VCaP (cell line): ENCODE results near the gene DCTN4.

Source experiments
- H3K27ac ChIP-seq: fragments of 450-650 bp; 2 replicates; pipeline ENCODE4 v1.5.1; 2017
- CTCF ChIP-seq: fragments of 450-650 bp; conservative IDR thresholded peaks from 2 replicates; pipeline ENCODE4 v1.5.1; 2017; ENCODE audit warnings: mild to moderate bottlenecking, moderate library complexity

The DCTN4 gene

DNA sequence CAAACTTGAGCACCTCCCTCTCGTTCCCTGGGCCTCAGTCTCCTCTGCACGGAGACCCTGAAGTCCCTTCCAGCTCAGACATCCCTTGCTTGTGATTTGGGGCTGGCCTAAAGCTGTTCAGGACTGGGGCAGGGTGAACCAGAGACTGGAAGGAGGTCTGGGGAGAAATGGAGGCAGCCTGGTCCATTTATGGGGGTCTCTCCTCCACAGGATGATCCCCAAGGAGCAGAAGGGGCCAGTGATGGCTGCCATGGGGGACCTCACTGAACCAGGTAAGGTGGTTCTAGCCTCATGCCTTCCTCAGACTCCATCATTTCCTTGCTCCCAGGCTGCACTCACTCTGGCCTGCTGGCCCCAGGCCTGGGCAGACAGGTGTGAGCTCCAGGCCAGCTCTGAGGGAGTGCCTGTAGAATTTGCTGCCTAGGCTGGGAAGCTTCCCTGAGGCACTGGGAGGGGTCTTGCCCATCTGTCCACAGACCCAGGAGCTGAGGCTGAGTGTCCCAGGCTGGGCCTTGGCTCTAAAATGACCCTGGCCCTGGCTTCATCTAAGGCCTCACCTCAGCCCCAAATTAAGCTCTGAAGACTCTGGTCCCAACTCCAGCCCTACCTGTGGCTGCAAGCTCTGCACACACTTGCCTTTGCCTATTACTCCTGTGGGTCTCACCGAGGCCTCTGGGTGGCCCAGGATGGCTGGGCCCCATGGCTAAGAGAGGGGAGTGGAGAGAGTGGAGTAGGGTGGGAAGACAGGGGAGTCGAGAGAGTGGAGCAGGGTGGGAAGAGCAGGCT, 95.9 kb downstream of the DCTN4 start:
- no peak for TF ChIP-seq CTCF

DNA sequence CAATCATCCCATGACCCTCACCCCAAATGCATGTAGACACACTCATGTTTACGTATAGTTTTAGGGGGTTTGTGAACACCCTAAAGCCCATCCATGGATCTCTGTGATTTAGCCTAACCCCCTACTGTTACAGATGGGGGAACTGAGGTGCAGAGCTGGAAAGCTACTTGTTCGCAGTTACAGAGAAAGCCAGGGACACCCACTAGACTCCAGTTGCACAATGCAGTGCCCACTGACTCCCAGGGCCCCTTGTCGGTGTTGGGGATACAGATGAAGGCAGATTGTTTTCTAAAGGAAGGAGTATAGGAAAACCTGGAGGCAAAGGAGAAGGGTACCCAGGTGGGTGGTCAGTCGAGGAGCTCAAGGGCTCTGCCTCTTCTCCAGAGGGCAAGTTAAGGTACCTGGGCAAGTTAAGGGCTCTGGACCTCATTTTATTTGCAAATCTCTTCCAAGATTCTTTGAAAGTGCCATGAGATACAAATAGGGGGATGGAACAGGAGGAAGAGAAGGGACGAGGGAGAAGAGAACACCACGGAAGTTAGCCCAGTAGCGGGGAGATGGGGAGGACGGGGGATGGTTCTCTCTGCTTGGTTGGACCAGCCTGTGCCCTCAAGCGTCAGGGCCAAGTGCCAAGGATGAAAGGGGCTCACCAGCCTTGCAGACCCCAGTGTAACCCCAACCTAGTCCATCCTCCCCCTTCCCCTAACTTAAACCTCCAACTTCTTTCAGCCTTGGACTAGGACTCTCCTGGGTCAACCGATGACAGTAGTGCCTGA, 96.8 kb downstream of the DCTN4 start:
- H3K27ac ChIP-seq = no peak overlapping the region
- TF ChIP-seq CTCF = no peak

More for the DNA sequence above, 95.9 kb downstream of the DCTN4 start:
- no peak overlapping the region for H3K27ac ChIP-seq

DNA sequence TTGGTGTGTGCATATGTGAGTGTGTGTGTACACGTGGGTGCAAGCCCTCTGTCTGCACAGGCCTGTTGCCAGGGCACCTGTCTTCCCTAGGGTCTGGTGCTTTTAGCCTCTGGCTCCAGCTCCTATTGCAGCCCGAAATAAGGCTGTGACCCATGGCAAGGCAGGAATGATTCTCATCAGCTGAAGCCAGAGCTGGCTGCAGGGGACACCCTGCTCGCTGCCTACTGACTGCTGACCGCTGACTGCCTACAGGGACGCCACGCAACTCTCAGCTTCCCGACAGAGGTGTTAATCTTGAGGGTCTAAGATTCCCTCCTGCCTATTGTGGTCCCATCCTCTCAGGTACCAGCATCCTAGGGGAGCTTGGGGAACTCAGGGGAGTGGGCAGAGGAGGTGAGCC, 97.7 kb downstream of the DCTN4 start, which contains the start of gene MYOZ3:
TSS of gene MYOZ3 (plus strand) at position 166 of the 400 bp plus-strand sequence. CDS start 1,691 bp downstream, outside the sequence.
- no peak within 1 kb of the TSS for H3K27ac ChIP-seq
- TF ChIP-seq CTCF = no peak

- no peak overlapping the region for H3K27ac ChIP-seq
- TF ChIP-seq CTCF = no peak
Measured at GRCh38 chr5:150660108-150660831, 98.5 kb downstream of the DCTN4 start.

GRCh38 chr5:150659360-150660107, 99.3 kb downstream of the DCTN4 start:
- no peak for TF ChIP-seq CTCF
- no peak overlapping the region for H3K27ac ChIP-seq

GRCh38 chr5:150658699-150659265, 100.0 kb downstream of the DCTN4 start:
- no peak for TF ChIP-seq CTCF
- H3K27ac ChIP-seq = no peak overlapping the region
